Osteocyte (in vitro differentiated cells): Measurements from ENCODE around the gene PGP. TPM values are rescaled to one million over a fixed set of nuclear protein-coding genes. Genes with fewer than 3 reads are reported as not detected.

Experiments
- DNase-seq: peaks from one replicate; pipeline ENCODE4 v3.0.0; 2021; ENCODE audit warnings: mixed read lengths; ENCODE audit not compliant: unreplicated experiment; ENCODE audit errors: extremely low spot score
- H3K27ac Mint-ChIP-seq: one replicate; pipeline ENCODE4 v1.8.0; 2021; ENCODE audit warnings: mild to moderate bottlenecking, mixed read lengths; ENCODE audit not compliant: unreplicated experiment
- H3K27me3 Mint-ChIP-seq: one replicate; pipeline ENCODE4 v1.8.0; 2021; ENCODE audit warnings: mixed read lengths; ENCODE audit not compliant: unreplicated experiment
- H3K36me3 Mint-ChIP-seq: one replicate; pipeline ENCODE4 v1.8.0; 2021; ENCODE audit warnings: mixed read lengths; ENCODE audit not compliant: unreplicated experiment
- H3K4me1 Mint-ChIP-seq: one replicate; pipeline ENCODE4 v1.8.0; 2021; ENCODE audit warnings: mixed read lengths; ENCODE audit not compliant: unreplicated experiment
- H3K4me3 Mint-ChIP-seq: one replicate; pipeline ENCODE4 v1.8.0; 2021; ENCODE audit warnings: mild to moderate bottlenecking, moderate library complexity, mixed read lengths; ENCODE audit not compliant: unreplicated experiment
- H3K9me3 Mint-ChIP-seq: one replicate; pipeline ENCODE4 v1.8.0; 2021; ENCODE audit warnings: mixed read lengths; ENCODE audit not compliant: unreplicated experiment
- total RNA-seq: library from RNA; stranded (reverse); gene quantifications from 2 replicates; pipeline ENCODE4 v1.2.1, GENCODE V29; 2021
- TF ChIP-seq, protein P1 (sequence below): fragments of 200-600 bp; sonication (generic); IDR thresholded peaks from 2 replicates; pipeline ENCODE4 v1.5.0; 2021; ENCODE audit warnings: antibody characterized with exemption, mild to moderate bottlenecking, moderate library complexity

The PGP gene
- total RNA-seq, 1 donor from 2014 or later: 15.0 TPM

GRCh38 chr16:2210009-2210332 lies 4.7 kb downstream of the PGP start:
- Mint-ChIP-seq H3K4me3 (no peak overlapping the region), H3K27ac (no peak overlapping the region), H3K27me3 (no peaks in the 10 kb centered on the region), H3K9me3 (no peaks in the 10 kb centered on the region), H3K4me1 (peaks cover 34% of the 10 kb centered on the region), H3K36me3 (peaks cover 9% of the 10 kb centered on the region)
- DNase-seq: no peak
- TF ChIP-seq, protein P1, sequence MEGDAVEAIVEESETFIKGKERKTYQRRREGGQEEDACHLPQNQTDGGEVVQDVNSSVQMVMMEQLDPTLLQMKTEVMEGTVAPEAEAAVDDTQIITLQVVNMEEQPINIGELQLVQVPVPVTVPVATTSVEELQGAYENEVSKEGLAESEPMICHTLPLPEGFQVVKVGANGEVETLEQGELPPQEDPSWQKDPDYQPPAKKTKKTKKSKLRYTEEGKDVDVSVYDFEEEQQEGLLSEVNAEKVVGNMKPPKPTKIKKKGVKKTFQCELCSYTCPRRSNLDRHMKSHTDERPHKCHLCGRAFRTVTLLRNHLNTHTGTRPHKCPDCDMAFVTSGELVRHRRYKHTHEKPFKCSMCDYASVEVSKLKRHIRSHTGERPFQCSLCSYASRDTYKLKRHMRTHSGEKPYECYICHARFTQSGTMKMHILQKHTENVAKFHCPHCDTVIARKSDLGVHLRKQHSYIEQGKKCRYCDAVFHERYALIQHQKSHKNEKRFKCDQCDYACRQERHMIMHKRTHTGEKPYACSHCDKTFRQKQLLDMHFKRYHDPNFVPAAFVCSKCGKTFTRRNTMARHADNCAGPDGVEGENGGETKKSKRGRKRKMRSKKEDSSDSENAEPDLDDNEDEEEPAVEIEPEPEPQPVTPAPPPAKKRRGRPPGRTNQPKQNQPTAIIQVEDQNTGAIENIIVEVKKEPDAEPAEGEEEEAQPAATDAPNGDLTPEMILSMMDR: no peak

GRCh38 chr16:2209258-2210008 lies 5.2 kb downstream of the PGP start:
- DNase-seq: peak; percentile 83
- Mint-ChIP-seq H3K4me3 (no peak overlapping the region), H3K27me3 (no peaks in the 10 kb centered on the region), H3K36me3 (peaks cover 9% of the 10 kb centered on the region), H3K27ac (no peak overlapping the region), H3K4me1 (peaks cover 38% of the 10 kb centered on the region), H3K9me3 (no peaks in the 10 kb centered on the region)
- TF ChIP-seq, protein P1: no peak

- Mint-ChIP-seq H3K4me1 (peaks cover 39% of the 10 kb centered on the region), H3K27me3 (no peaks in the 10 kb centered on the region), H3K27ac (no peak overlapping the region), H3K9me3 (no peaks in the 10 kb centered on the region), H3K36me3 (peaks cover 9% of the 10 kb centered on the region), H3K4me3 (no peak overlapping the region)
- TF ChIP-seq, protein P1: no peak
- peak; percentile 82 for DNase-seq
These were observed 5.9 kb downstream of the PGP start for GRCh38 chr16:2208772-2209171.

DNA sequence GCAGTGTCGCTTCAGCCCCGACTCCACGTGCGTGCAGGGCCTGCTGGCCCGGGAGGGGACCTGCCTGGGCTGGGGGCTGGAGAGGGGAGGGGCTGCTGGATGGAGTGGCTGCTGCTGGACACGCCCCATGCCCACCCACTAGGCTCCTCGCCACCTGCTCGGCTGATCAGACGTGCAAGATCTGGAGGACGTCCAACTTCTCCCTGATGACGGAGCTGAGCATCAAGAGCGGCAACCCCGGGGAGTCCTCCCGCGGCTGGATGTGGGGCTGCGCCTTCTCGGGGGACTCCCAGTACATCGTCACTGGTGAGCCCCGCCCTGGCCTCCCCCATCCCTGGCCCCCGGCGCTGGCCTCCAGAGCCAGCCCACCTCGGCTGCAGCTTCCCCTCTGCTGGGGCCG lies 6.3 kb downstream of the PGP start:
- H3K9me3 Mint-ChIP-seq: no peaks in the 10 kb centered on the region
- TF ChIP-seq, protein P1: no peak
- H3K4me1 Mint-ChIP-seq: peaks cover 36% of the 10 kb centered on the region
- H3K27me3 Mint-ChIP-seq: no peaks in the 10 kb centered on the region
- peak; percentile 83 for DNase-seq
- no peak overlapping the region for H3K27ac Mint-ChIP-seq
- no peak overlapping the region for H3K4me3 Mint-ChIP-seq
- peaks cover 9% of the 10 kb centered on the region for H3K36me3 Mint-ChIP-seq

DNA sequence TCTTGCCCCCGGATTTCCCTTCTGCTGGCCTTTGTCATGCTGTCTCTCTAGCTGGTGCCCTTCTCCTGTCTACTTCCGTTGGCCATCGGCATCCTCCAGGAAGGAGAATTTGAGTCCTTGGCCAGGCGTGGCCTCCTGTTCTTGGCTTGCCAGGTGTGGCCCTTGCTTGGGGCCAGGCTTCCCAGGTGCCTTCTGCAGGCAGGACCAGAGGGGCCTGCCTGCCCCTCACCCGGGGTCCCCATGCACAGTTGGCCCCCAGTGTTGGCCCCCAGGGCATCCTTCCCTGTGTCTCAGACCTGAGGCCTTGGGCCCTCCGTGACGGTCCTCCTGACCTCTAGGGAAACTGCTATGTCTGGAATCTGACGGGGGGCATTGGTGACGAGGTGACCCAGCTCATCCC lies 6.8 kb downstream of the PGP start:
- H3K4me3 Mint-ChIP-seq: peak overlapping the region; percentile 44

More for the DNA sequence above, 6.8 kb downstream of the PGP start:
- TF ChIP-seq, protein P1: no peak
- Mint-ChIP-seq H3K27ac (no peak overlapping the region), H3K36me3 (peaks cover 9% of the 10 kb centered on the region), H3K4me1 (peaks cover 32% of the 10 kb centered on the region), H3K9me3 (no peaks in the 10 kb centered on the region), H3K27me3 (no peaks in the 10 kb centered on the region)
- peak; percentile 81 for DNase-seq
